GM19463 (cell line): ENCODE results near the gene SEPTIN8.
A peak's percentile ranks its signal among the peaks of the same experiment; 100 is the strongest.

ENCODE experiments used
- ATAC-seq: cut with Tn5 transposase; IDR thresholded peaks from one replicate; pipeline ENCODE4 v1.9.1; 2021; ENCODE audit warnings: mild to moderate bottlenecking, moderate library complexity; ENCODE audit not compliant: unreplicated experiment

SEPTIN8 gene

GRCh38 chr5:132765311-132766019, 11.6 kb downstream of the SEPTIN8 start:
- no peak for ATAC-seq

GRCh38 chr5:132764671-132765238, 12.3 kb downstream of the SEPTIN8 start:
- no peak for ATAC-seq

DNA sequence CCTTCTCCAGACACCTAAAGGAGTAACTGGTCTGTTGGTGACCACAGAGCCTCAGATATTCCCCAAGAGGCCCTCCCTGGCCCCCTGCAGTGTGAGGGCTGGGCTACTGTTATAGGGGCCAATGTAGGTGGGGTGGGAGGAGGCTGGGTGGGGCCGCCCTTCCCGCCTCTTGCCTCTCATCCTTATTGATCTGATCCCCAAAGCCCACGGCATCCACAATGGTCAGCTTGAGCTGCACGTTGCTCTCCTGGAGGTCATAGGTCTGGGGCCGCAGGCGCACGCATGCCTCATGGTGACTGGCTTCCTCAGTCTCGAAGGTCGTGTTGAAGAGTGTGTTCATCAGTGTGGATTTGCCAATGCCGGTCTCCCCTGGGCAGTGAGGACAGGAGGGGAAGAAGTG, 13.0 kb downstream of the SEPTIN8 start:
- ATAC-seq: no peak

- ATAC-seq: no peak
Measured at GRCh38 chr5:132763181-132764036, 13.6 kb downstream of the SEPTIN8 start.

DNA sequence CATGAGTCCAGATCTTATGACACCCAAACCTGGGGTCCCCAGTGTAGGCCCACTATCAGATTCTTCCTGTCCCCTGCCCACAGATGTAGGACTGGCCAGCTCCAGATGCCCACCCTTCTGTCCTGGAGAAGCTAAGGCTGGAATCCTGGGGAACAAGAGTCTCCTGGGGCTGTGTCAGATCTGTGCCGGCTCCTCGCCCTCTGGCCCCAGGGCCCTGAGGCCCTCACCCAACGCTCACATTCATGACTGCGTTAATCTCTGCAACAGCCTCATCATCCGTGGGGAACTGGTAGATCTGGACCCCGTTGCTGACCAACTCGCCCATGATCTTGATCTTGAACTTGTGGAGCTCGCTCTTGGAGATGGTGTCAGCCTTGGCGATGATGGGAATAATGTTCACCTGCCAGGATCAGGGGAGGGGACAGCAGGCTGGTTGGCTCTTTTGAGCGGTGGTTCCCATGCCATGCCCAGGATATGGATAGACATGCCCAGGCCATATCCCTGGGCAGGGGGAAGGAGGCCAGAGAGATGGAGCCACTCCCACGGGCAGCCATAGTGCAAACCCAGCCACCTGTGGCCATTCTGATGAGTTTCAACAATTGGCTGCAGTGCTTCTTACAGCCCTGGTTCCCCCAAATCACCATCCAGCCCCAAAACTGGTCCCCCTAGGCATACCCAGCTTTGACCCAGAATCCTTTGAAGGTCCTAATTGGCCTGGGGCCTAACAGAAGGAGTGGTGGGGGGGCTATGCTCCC, 14.6 kb downstream of the SEPTIN8 start:
- no peak for ATAC-seq

GRCh38 chr5:132761321-132762240, 15.5 kb downstream of the SEPTIN8 start:
- no peak for ATAC-seq

DNA sequence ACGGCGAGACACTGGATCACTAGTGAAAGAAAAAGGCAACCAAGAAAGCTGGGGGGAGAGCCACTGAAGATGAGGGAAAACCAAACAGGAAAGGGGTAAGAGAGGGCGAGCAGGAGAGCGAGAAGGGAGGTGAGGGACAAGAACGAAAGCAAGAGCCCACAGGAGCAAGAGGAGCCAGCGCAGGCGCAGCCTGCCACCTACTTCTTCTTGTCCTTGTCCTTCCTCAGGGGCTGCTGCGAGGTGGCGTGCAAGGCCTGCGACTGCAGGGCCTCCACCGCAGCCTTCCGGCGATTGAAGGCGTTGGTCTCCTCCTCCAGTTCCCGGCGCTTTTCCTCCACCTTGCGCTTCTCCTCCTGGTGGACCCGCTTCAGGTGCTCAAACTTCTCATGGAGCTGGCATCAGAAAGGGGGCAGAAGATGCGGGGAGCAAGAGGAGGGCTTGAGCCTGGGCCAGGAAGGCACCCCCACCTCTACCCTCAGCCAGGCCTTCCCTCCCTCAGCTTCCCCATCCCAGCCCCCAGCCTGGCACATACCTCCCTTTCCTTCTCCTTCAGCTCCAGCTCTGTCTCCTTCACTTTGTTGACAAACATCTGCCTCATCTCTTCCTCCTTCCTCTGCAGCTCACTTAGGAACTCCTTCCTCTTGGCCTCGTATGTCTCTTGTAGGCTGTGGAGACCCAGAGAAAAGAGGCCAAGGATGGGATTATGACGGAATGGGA, 16.3 kb downstream of the SEPTIN8 start:
- no peak for ATAC-seq

DNA sequence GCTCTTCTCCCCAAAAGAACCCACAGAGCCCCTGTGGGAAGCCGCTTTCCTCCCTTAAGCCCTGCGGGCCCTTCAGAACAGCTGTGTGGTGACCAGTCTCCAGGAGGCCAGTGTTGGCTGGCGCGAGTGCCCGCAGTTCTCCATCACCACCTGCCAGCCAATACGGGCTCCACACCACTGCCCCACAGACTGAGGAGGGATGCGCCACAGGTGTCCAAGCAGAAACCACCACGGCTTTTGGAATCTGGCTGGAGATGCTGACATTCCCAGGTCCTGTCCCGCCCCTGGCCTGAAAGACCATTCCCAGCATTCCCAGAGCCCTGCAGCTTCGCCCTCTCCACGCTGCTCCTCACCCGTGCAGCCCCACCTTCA, 17.0 kb downstream of the SEPTIN8 start:
- ATAC-seq: no peak

DNA sequence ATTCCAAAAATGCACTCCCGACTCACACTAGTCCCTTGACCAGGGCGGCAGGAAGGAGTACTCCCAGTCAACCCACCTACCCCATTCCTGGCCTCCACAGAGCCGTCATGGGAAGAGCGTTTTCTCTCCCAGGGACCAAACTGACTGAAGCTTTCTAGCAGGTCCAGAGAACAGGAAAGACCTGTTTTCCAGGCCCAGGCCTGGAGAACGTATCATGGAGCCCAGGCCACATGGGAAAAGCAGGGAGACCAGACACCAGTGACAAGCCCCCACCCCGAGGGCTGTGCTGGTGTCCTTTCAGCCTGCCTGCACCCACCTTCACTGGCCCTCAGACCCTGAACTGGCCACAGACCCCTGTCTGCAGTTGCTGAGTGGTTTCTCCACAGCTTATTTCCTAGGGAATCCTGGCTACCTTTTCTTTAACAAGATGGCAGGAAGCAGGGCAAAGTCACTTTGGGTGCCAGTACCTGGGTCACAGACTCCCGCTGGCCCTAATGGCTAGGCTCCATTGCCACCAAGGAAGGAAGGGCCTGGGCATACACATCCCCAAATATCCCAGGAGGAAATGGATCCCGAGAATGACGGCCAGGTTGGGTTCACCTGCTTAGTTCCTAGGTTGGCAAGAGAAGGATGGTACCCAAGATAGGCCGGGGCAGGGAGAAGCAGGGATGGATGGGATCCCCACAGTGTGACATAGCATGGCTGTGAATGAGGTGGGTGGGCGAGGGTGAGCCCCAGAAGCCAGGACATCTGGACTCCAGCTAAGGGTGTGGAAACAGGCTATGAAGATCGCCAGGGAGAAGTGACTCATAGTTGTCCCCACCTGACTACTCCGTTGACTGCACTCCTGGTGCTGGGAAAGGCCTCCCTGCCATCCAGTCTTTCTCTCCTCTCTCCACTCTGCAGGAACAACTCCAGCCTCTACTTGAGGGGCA, 17.7 kb downstream of the SEPTIN8 start:
- no peak for ATAC-seq

DNA sequence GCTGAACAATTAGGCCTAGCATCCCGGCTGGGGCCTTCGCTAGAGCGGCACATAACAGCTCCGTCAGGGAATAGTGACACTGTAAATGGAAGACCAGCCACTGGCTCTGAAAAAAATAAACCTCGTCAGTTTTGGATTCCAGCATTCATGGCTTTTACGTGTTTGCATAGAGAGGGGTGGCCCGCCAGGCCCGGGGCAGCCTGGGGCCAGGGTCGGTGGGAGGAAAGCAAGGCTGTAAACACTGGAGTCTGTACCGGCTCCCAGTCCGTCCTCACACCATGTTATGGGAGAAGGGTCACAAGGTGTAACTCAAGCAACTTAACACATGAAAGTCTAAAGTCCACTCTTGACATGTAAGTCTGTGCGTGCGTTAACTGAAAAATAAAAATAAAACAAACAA, 18.6 kb downstream of the SEPTIN8 start:
- ATAC-seq: no peak

DNA sequence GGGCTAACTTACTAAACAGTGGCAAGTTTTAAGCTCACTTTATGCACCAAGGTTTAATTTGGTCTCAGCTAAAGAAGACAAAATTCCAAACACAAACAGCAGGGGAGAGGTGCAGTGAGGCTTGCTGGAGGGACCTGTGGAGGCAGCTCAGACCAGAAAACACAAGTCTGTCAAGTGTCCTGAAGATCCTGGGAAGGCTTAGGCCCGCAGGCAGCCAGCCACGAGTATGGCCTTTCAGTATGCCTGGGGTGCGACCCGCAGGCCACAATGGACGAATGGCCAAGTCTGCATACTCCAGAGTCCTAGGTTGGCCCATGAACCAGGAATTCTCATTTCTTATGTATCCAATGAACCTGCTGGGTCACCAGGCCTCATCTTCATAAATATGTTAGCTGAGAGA, 20.5 kb downstream of the SEPTIN8 start:
- no peak for ATAC-seq

GRCh38 chr5:132754947-132755346, 22.1 kb downstream of the SEPTIN8 start:
- no peak for ATAC-seq

DNA sequence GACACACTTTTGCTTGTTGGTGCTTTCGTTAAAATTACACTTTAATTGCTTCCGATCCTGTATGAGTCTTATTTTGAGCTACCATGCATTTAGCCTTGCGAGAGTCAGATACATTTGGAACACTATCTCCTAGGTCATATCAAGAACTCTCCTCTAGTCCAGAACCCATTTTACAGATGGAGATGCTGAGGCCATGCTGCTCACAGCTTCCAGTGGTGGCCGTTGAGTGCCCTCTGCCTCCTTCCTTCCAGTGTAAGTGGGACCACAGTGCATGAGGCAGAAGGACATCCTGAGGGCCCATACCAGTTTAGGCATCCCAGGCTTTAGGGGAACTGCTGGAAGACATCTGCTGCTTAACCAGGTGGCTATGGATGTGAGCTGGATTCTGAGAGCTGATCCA, 22.9 kb downstream of the SEPTIN8 start:
- no peak for ATAC-seq

DNA sequence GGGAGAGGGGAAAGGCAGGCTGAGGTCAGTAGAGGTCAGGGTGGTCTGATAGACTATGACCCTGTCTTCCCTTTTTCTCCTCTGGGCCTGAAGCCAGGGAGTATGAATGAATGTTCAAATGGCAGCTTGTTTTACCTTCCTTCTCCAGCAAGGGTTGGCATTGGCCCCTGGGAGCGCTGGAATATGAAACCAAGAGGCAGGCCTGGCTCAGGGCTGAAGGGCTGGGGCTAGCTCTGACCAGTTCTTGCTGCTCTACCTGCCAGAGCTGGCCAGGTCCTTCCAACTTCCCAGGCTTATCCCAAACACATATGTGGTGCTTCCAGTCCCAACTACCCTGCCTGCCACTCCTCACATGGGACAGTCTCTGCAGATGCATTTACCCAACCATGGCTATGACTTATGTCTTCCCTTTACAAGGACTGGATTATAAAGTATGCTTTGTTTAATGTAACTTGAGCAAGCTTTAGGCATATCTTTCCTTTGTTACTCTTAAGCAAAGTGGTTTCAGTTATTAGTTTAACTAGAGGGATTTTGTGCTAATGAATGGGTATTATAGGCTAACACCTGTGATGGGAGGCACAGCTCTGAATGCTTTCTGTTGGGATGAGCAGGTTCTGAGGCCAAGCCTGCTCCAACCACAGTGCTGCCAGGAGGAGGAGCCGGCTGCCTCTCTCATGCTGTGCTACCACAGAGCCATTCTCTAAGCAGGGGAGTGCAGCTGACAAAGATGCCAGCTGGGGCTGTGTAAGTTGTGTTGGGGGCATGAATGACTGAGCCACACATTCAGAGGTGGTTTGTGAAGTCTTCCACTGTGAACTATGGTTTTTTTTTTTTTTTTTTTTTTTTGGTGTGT, 23.7 kb downstream of the SEPTIN8 start:
- no peak for ATAC-seq

- no peak for ATAC-seq
Measured at GRCh38 chr5:132752581-132753125, 24.4 kb downstream of the SEPTIN8 start.

- no peak for ATAC-seq
Measured at GRCh38 chr5:132751971-132752580, 25.0 kb downstream of the SEPTIN8 start.

DNA sequence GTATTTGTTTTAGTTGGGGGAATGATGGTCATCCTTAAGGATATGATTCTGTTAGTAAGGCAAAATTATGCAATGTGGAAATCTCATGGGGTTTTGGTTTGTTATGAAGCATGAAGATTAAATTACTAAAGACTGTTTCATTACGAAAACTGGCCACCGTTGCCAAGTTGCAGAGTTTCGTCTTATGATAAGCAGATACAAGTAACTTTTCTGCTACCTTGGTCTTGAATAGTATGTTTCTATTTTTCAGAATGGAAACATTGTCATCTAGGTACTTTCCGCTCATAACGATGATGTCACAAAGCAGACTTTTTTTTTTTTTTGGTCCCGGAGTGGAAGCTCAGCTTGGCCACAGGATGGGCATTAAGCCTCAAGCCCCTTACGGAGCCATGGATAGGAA, 25.6 kb downstream of the SEPTIN8 start:
- ATAC-seq: peak; percentile 28
